KG1 (cell line): Measurements from ENCODE around the gene PLEKHF1.
"Not testable (repeated sequence)": the region's sequence is repeated elsewhere in the genome, so short reads cannot be mapped to it uniquely, and the experiment has no call there.

Experiments used
- DNase-seq: peaks from one replicate; lab custom pipeline; 2025; lab: John Stamatoyannopoulos, UW

Gene PLEKHF1

GRCh38 chr19:29702161-29702962 lies 37.1 kb downstream of the PLEKHF1 start:
- DNase-seq, result no peak

GRCh38 chr19:29702963-29703320 lies 37.7 kb downstream of the PLEKHF1 start:
- no peak for DNase-seq

GRCh38 chr19:29704562-29705558 lies 39.6 kb downstream of the PLEKHF1 start:
- DNase-seq, result no peak

GRCh38 chr19:29705706-29706105 lies 40.4 kb downstream of the PLEKHF1 start:
- no peak for DNase-seq

GRCh38 chr19:29706635-29707034 lies 41.4 kb downstream of the PLEKHF1 start:
- no peak for DNase-seq

GRCh38 chr19:29708554-29709439 lies 43.5 kb downstream of the PLEKHF1 start:
- DNase-seq, result no peak

GRCh38 chr19:29709440-29709798 lies 44.2 kb downstream of the PLEKHF1 start:
- not testable (repeated sequence) for DNase-seq

- no peak for DNase-seq
Measured at GRCh38 chr19:29711584-29712132, 46.4 kb downstream of the PLEKHF1 start.

- no peak for DNase-seq
Measured at GRCh38 chr19:29712744-29713516, 47.7 kb downstream of the PLEKHF1 start.

GRCh38 chr19:29714371-29714952 lies 49.2 kb downstream of the PLEKHF1 start:
- no peak for DNase-seq

GRCh38 chr19:29714953-29715700 lies 49.9 kb downstream of the PLEKHF1 start, which contains the start of gene C19orf12:
C19orf12 (minus strand) TSS chr19:29715261; CDS start chr19:29708413, 6,848 bp downstream.
- peak; percentile 43 for DNase-seq

GRCh38 chr19:29715701-29716581 lies 50.7 kb downstream of the PLEKHF1 start:
- DNase-seq, result no peak

- DNase-seq, result no peak
Measured at GRCh38 chr19:29717051-29717450, 51.8 kb downstream of the PLEKHF1 start.

- peak; percentile 27 for DNase-seq
Measured at GRCh38 chr19:29724102-29724641, 58.9 kb downstream of the PLEKHF1 start.

- no peak for DNase-seq
Measured at GRCh38 chr19:29724746-29725145, 59.5 kb downstream of the PLEKHF1 start.
